ENCODE data around the gene PLD1. TPM values are rescaled to one million over a fixed set of nuclear protein-coding genes. Genes with fewer than 3 reads are reported as not detected.
A peak's percentile ranks its signal among the peaks of the same experiment; 100 is the strongest.

PLD1 gene
- total and polyA plus RNA-seq, 8 donors, result 3.4 to 43.0 (median 11.0) TPM

DNA sequence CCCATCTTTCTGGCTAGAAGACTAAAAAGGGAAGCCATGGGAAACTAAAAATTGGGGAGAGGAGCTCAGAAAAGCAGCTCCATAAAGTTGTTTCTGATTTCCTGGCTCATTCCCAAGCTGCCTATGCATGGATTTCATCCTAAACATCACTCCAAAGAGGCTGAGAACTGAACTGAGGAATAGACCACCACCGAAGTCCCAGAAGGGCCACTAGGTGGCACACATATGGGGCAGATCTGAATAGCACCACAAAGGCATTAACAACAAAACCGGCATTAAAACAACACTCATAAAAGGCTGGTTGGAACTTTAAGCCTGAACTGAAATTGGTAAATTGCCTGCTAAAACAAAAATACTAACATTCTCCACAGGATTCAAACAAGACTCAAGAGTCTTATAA, 106.3 kb downstream of the PLD1 start:
- DNase-seq, result peak; percentile 36 to 56
- H3K4me1 ChIP-seq, result no peaks in the 10 kb centered on the region
- no peak overlapping the region for H3K4me3 ChIP-seq
- no peaks in the 10 kb centered on the region for H3K27me3 ChIP-seq
- no peak overlapping the region for H3K27ac ChIP-seq
- H3K9me3 ChIP-seq, result peaks cover 0 to 6% (median 0%) of the 10 kb centered on the region in 4 donors
- peaks cover 0 to 25% (median 8%) of the 10 kb centered on the region in 4 donors for H3K36me3 ChIP-seq
- peak in 5 of 7 experiments; percentile 13 to 61 (median 48) for TF ChIP-seq CTCF (IDR thresholded peaks at IDR 0.05)
- TF ChIP-seq EP300 (IDR thresholded peaks at IDR 0.05), result no peak
- intact Hi-C loops (cut with DNase I; ENCODE audit: low total_unique reads), result no loop called here
- WGBS, 5 donors, result 12 to 23% (median 19%) methylated on average over 2 of the region's 2 CpGs

GRCh38 chr3:171703144-171703543, 107.1 kb downstream of the PLD1 start:
- no peaks in the 10 kb centered on the region for H3K4me1 ChIP-seq

DNA sequence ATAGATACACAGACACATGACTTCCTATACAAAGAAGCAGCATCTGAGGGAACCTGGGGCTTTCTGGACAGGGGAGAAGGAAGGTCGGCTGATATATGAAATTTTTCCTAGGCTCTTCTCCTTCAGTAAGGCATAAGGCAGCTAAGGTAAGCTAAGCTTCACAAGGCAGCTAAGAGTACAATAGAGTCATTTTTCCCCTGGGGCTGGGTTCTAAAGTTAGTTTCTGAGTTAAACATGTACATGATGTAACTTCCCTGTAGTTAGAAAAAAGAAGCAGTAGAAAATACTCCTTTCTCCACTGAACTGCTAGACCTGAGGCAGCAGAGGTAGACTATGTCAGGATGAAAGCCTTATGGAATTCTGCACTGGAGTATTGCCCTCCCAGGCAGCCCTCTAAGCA, 109.6 kb downstream of the PLD1 start:
- TF ChIP-seq EP300 (IDR thresholded peaks at IDR 0.05), result no peak
- no peak for TF ChIP-seq CTCF (IDR thresholded peaks at IDR 0.05)
- no peak for TF ChIP-seq POLR2A (IDR thresholded peaks at IDR 0.05)
- TF ChIP-seq POLR2AphosphoS5 (IDR thresholded peaks at IDR 0.05), result no peak
- DNase-seq, result no peak
- no peaks in the 10 kb centered on the region for H3K27me3 ChIP-seq
- 82 to 95% (median 88%) methylated on average over 1 of the region's 1 CpG for WGBS, 5 donors
- H3K4me3 ChIP-seq, result no peak overlapping the region
- H3K36me3 ChIP-seq, result peaks cover 0 to 13% (median 5%) of the 10 kb centered on the region in 4 donors
- peaks cover 0 to 3% (median 0%) of the 10 kb centered on the region in 4 donors for H3K4me1 ChIP-seq
- peaks cover 0 to 6% (median 0%) of the 10 kb centered on the region in 4 donors for H3K9me3 ChIP-seq
- H3K27ac ChIP-seq, result no peak overlapping the region
- intact Hi-C loops (cut with DNase I; ENCODE audit: low total_unique reads), result no loop called here

More at GRCh38 chr3:171703144-171703543, 107.1 kb downstream of the PLD1 start:
- no peak overlapping the region for H3K4me3 ChIP-seq
- 95 to 100% (median 99%) methylated on average over 2 of the region's 2 CpGs for WGBS, 5 donors
- H3K36me3 ChIP-seq, result peaks cover 0 to 18% (median 7%) of the 10 kb centered on the region in 4 donors
- H3K27ac ChIP-seq, result no peak overlapping the region
- no peaks in the 10 kb centered on the region for H3K27me3 ChIP-seq
- no peak for TF ChIP-seq POLR2AphosphoS5 (IDR thresholded peaks at IDR 0.05)
- no peak for TF ChIP-seq EP300 (IDR thresholded peaks at IDR 0.05)
- TF ChIP-seq POLR2A (IDR thresholded peaks at IDR 0.05), result no peak
- no peak for TF ChIP-seq CTCF (IDR thresholded peaks at IDR 0.05)
- intact Hi-C loops (cut with DNase I; ENCODE audit: low total_unique reads), result no loop called here
- H3K9me3 ChIP-seq, result peaks cover 0 to 6% (median 0%) of the 10 kb centered on the region in 4 donors
- DNase-seq, result no peak

DNA sequence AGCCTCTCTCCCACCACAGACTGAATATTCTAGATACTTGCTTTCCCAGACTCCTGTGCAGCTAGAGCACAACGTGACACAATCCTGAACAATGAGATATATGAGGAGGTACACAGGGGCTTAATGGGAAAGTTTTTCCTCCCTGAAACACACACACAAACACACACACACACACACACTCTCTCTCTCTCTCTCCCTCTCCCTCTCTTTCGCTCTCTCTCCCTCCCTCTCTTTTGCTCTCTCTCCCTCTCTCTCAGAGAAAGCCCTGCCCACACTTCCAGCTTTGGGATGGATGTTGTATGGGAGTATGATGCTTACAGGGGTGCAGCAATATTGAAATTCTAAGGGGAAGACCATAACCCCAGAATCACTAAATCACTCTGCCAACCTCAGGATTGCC, 110.1 kb downstream of the PLD1 start:
- peaks cover 0 to 13% (median 5%) of the 10 kb centered on the region in 4 donors for H3K36me3 ChIP-seq
- peaks cover 0 to 6% (median 0%) of the 10 kb centered on the region in 4 donors for H3K9me3 ChIP-seq
- H3K27ac ChIP-seq, result no peak overlapping the region
- intact Hi-C loops (cut with DNase I; ENCODE audit: low total_unique reads), result no loop called here
- H3K27me3 ChIP-seq, result no peaks in the 10 kb centered on the region
- no peak for DNase-seq
- 76 to 92% (median 82%) methylated on average over 2 of the region's 2 CpGs for WGBS, 5 donors
- H3K4me3 ChIP-seq, result no peak overlapping the region
- H3K4me1 ChIP-seq, result peaks cover 0 to 8% (median 0%) of the 10 kb centered on the region in 4 donors
- no peak for TF ChIP-seq EP300 (IDR thresholded peaks at IDR 0.05)
- no peak for TF ChIP-seq POLR2A (IDR thresholded peaks at IDR 0.05)
- no peak for TF ChIP-seq CTCF (IDR thresholded peaks at IDR 0.05)
- no peak for TF ChIP-seq POLR2AphosphoS5 (IDR thresholded peaks at IDR 0.05)
